OCI-LY7 (cell line): Measurements from ENCODE around the gene TIMM10. TPM values are rescaled to one million over a fixed set of nuclear protein-coding genes. Genes with fewer than 3 reads are reported as not detected.
"Not testable (repeated sequence)": the region's sequence is repeated elsewhere in the genome, so short reads cannot be mapped to it uniquely, and the experiment has no call there.

Experiments
- BruUV-seq: library from RNA; stranded (reverse); fragments of 400-500 nt; replicated peaks from 2 replicates; lab custom pipeline; 2021; lab: Mats Ljungman, UMichigan
- CTCF ChIA-PET: fragments of 300-600 bp; sonication (Branson Sonifier 250); formaldehyde crosslinking; loops from one replicate; lab custom pipeline; 2022; ENCODE audit warnings: antibody characterized with exemption; ENCODE audit not compliant: unreplicated experiment; lab: Charles Lee
- POLR2A ChIA-PET: fragments of 300-600 bp; sonication (Branson Sonifier 250); formaldehyde crosslinking; loops from one replicate; lab custom pipeline; 2022; ENCODE audit warnings: antibody characterized with exemption; lab: Charles Lee
- DNase-seq: peaks from one replicate; pipeline ENCODE4 v3.0.0-alpha.2; 2015; ENCODE audit warnings: low spot score
- H2AFZ ChIP-seq: fragments of 200-600 bp; sonication (generic), shearing (Covaris generic); 2 replicates; pipeline ENCODE4 v1.6.1; 2014; ENCODE audit warnings: mild to moderate bottlenecking, antibody characterized with exemption, low read length, moderate library complexity
- H3K27ac ChIP-seq: fragments of 200-600 bp; sonication (generic); 2 replicates; pipeline ENCODE4 v1.5.1; 2014; ENCODE audit warnings: mixed run types, low read depth, mild to moderate bottlenecking, moderate library complexity, low read length, inconsistent platforms; ENCODE audit not compliant: poor library complexity, severe bottlenecking
- H3K36me3 ChIP-seq: fragments of 200-600 bp; sonication (generic); 2 replicates; pipeline ENCODE4 v1.6.1; 2014; ENCODE audit warnings: mild to moderate bottlenecking, antibody characterized with exemption, low read length, moderate library complexity, mixed read lengths; ENCODE audit not compliant: insufficient read depth
- H3K4me1 ChIP-seq: fragments of 200-600 bp; sonication (generic); 2 replicates; pipeline ENCODE4 v1.5.1; 2014; ENCODE audit warnings: mild to moderate bottlenecking, low read length; ENCODE audit not compliant: insufficient read depth, poor library complexity, severe bottlenecking
- H3K4me2 ChIP-seq: fragments of 200-600 bp; sonication (generic); 2 replicates; pipeline ENCODE4 v1.6.1; 2014; ENCODE audit warnings: mild to moderate bottlenecking, low read length
- H3K4me3 ChIP-seq: fragments of 200-600 bp; sonication (generic); 2 replicates; pipeline ENCODE4 v1.5.1; 2014; ENCODE audit warnings: mild to moderate bottlenecking, low read depth, low read length; ENCODE audit not compliant: poor library complexity, severe bottlenecking
- H3K79me2 ChIP-seq: fragments of 200-600 bp; sonication (generic); 2 replicates; pipeline ENCODE4 v1.6.1; 2016; ENCODE audit warnings: low read depth, mild to moderate bottlenecking, low read length, moderate library complexity, mixed read lengths; ENCODE audit not compliant: insufficient read depth
- H3K9me2 ChIP-seq: fragments of 200-600 bp; sonication (generic); 2 replicates; pipeline ENCODE4 v1.6.1; 2016; ENCODE audit warnings: mild to moderate bottlenecking, low read length, mixed read lengths; ENCODE audit not compliant: insufficient read depth
- H3K9me3 ChIP-seq: fragments of 200-600 bp; sonication (generic); 2 replicates; pipeline ENCODE4 v1.6.1; 2014; ENCODE audit warnings: mild to moderate bottlenecking, mixed run types, low read length, mixed read lengths
- H4K20me1 ChIP-seq: fragments of 200-600 bp; sonication (generic); 2 replicates; pipeline ENCODE4 v1.6.1; 2014; ENCODE audit warnings: mild to moderate bottlenecking, antibody characterized with exemption, low read length, moderate library complexity, mixed read lengths; ENCODE audit not compliant: insufficient read depth
- EZH2phosphoT487 ChIP-seq: fragments of 200-600 bp; sonication (generic); IDR thresholded peaks from 2 replicates; pipeline ENCODE4 v1.6.1; 2018; ENCODE audit warnings: low read depth, borderline replicate concordance, mild to moderate bottlenecking, mixed run types, antibody characterized with exemption, low read length, moderate library complexity, mixed read lengths
- intact Hi-C: fragments of 100-400 bp; cut with micrococcal nuclease; formaldehyde crosslinking; loops from one replicate; pipeline ENCODE4 v1.10.0; 2022; ENCODE audit not compliant: unreplicated experiment
- total RNA-seq, 2 experiments: library from RNA; depleted of rRNA in 1 of 2; stranded (reverse); fragments of >200 nt in 1 of 2; shearing (Covaris generic) in 1 of 2; gene quantifications; 2 replicates each; pipeline ENCODE4 v1.2.3, GENCODE V29; 2014 to 2022
- TF ChIP-seq, protein P1 (sequence below): fragments of 200-600 bp; sonication (generic); conservative IDR thresholded peaks from 2 replicates; pipeline ENCODE4 v1.5.1; 2014; ENCODE audit warnings: mild to moderate bottlenecking, antibody characterized with exemption, low read length, moderate library complexity, mixed read lengths

The TIMM10 gene
- total RNA-seq, 2 experiments from 2014 or later = 163 to 258 TPM

DNA sequence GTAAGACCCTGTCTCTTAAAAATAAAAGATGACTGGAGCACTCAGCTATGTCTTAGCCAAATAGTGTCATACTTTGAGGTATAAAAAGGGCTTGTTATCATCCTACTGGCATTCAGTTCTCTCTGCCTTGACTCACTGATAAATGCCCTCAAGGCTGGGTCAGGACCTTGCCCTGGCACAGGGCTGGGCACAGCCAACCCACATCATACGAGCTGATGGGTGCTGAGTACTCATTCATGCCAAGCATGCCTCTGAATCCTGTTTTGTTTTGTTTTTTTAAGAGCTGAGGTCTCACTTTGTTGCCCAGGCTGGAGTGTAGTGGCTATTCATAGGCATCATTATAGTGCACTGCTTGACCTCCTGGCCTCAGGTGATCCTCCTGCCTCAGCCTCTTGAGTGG lies 8.8 kb upstream of the TIMM10 start:
- DNase-seq = no peak
- Histone ChIP-seq H3K9me2 (no peaks in the 10 kb centered on the region), H3K4me3 (no peak overlapping the region), H3K27ac (no peak overlapping the region), H4K20me1 (no peaks in the 10 kb centered on the region), H2AFZ (no peak overlapping the region), H3K36me3 (no peaks in the 10 kb centered on the region), H3K4me1 (no peaks in the 10 kb centered on the region), H3K79me2 (no peaks in the 10 kb centered on the region), H3K4me2 (no peak overlapping the region), H3K9me3 (no peaks in the 10 kb centered on the region)
- TF ChIP-seq, protein P1, sequence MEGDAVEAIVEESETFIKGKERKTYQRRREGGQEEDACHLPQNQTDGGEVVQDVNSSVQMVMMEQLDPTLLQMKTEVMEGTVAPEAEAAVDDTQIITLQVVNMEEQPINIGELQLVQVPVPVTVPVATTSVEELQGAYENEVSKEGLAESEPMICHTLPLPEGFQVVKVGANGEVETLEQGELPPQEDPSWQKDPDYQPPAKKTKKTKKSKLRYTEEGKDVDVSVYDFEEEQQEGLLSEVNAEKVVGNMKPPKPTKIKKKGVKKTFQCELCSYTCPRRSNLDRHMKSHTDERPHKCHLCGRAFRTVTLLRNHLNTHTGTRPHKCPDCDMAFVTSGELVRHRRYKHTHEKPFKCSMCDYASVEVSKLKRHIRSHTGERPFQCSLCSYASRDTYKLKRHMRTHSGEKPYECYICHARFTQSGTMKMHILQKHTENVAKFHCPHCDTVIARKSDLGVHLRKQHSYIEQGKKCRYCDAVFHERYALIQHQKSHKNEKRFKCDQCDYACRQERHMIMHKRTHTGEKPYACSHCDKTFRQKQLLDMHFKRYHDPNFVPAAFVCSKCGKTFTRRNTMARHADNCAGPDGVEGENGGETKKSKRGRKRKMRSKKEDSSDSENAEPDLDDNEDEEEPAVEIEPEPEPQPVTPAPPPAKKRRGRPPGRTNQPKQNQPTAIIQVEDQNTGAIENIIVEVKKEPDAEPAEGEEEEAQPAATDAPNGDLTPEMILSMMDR = no peak
- TF ChIP-seq EZH2phosphoT487 = no peak
- intact Hi-C loops = no loop called here
- no TSS peak for BruUV-seq
- ChIA-PET POLR2A (no interaction called here), CTCF (no interaction called here)

DNA sequence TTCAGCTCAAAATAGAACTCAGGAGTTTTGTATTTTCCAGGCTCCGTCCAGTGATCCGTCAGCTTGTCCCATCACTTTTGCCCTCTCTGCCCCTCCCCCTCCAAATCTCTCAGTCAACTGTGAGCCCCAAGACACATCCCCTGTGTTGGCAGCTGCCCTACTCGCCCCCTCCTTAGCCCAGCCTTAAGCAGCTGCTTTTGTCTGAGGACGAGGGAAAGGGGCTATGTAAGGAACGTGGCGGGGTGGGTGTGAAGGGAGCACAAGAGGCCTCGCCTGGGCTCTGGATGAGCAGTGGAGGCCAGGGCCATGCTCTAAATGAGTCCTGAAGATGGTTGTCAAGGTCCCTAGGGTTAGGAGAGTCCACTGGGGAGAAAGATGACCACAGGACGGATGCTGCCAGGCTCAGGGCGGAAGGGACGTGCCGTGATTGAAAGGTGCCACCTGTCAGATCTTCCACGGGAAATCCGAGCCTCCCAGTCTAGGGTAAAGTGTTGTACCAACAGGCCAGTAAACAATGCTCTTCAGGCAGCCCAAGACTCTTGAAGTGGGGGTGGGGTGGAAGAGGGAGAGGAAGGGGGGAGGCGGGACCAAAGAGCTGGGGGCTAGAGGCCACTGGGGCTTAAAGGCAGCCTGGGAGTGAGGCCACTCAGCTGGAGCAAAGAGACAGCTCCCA lies 6.5 kb upstream of the TIMM10 start, which contains the start of gene SMTNL1:
TSS of gene SMTNL1 (plus strand) at position 649 of the 673 bp plus-strand sequence. CDS start 5,048 bp downstream, outside the sequence.
- Histone ChIP-seq H3K9me2 (no peaks in the 10 kb centered on the region), H4K20me1 (no peaks in the 10 kb centered on the region), H3K79me2 (no peaks in the 10 kb centered on the region), H3K9me3 (no peaks in the 10 kb centered on the region), H3K36me3 (no peaks in the 10 kb centered on the region), H3K4me1 (no peaks in the 10 kb centered on the region), H2AFZ (no peak within 1 kb of the TSS), H3K27ac (no peak within 1 kb of the TSS), H3K4me2 (no peak within 1 kb of the TSS), H3K4me3 (no peak within 1 kb of the TSS)
- no TSS peak for BruUV-seq
- TF ChIP-seq EZH2phosphoT487 = no peak
- TF ChIP-seq, protein P1 = no peak
- ChIA-PET POLR2A (interaction anchor here (1.5 kb wide), 1 partner anchor 30 kb away, joined by 3 read pairs; the partner anchor contains the start of gene UBE2L6), CTCF (no interaction called here)
- DNase-seq = no peak
- intact Hi-C loops = no loop called here

DNA sequence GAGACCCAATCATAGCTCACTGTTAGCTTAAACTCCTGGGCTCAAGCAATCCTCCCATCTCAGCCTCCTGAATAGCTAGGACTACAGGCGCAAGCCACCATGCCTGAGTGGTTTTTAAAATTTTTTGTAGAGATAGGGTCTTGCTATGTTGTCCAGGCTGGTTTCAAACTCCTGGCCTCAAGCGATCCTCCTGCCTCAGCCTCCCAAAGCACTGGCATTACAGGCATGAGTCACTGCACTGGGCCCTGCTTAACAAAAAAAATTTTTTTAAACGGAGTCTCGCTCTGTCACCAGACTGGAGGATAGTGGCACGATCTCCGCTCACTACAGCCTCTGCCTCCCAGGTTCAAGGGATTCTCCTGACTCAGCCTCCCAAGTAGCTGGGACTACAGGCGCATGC lies 3.9 kb upstream of the TIMM10 start:
- H3K4me3 ChIP-seq, H3K27ac ChIP-seq, H3K4me2 ChIP-seq, H3K9me3 ChIP-seq, DNase-seq, H2AFZ ChIP-seq, CTCF ChIA-PET, BruUV-seq, H3K36me3 ChIP-seq, H4K20me1 ChIP-seq, H3K9me2 ChIP-seq: not testable (repeated sequence)
- intact Hi-C loops = loop anchor here (5.0 kb wide), 1 partner anchor 187 kb away; no protein-coding TSS in a partner anchor
- Histone ChIP-seq H3K79me2 (peaks cover 11% of the 10 kb centered on the region), H3K4me1 (peaks cover 12% of the 10 kb centered on the region)
- POLR2A ChIA-PET = interaction anchor here (0.6 to 0.7 kb wide), 3 partner anchors 69 to 129 kb away, joined by 3 to 4 read pairs (median 3); no protein-coding TSS in a partner anchor
